HG02642 (cell line): ENCODE data around the gene CDKN1B.

Source experiments
- ATAC-seq: cut with Tn5 transposase; IDR thresholded peaks from one replicate; pipeline ENCODE4 v1.9.1; 2021; ENCODE audit warnings: mild to moderate bottlenecking; ENCODE audit not compliant: unreplicated experiment, poor library complexity

Gene CDKN1B

DNA sequence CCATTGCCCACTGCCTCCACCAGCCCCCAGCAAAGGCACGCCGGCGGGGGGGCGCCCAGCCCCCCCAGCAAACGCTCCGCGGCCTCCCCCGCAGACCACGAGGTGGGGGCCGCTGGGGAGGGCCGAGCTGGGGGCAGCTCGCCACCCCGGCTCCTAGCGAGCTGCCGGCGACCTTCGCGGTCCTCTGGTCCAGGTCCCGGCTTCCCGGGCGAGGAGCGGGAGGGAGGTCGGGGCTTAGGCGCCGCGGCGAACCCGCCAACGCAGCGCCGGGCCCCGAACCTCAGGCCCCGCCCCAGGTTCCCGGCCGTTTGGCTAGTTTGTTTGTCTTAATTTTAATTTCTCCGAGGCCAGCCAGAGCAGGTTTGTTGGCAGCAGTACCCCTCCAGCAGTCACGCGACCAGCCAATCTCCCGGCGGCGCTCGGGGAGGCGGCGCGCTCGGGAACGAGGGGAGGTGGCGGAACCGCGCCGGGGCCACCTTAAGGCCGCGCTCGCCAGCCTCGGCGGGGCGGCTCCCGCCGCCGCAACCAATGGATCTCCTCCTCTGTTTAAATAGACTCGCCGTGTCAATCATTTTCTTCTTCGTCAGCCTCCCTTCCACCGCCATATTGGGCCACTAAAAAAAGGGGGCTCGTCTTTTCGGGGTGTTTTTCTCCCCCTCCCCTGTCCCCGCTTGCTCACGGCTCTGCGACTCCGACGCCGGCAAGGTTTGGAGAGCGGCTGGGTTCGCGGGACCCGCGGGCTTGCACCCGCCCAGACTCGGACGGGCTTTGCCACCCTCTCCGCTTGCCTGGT lies at the start of gene CDKN1B:
TSS of gene CDKN1B (plus strand) at position 576 of the 793 bp plus-strand sequence. CDS start 472 bp downstream, outside the sequence.
- ATAC-seq: peak; percentile 56

DNA sequence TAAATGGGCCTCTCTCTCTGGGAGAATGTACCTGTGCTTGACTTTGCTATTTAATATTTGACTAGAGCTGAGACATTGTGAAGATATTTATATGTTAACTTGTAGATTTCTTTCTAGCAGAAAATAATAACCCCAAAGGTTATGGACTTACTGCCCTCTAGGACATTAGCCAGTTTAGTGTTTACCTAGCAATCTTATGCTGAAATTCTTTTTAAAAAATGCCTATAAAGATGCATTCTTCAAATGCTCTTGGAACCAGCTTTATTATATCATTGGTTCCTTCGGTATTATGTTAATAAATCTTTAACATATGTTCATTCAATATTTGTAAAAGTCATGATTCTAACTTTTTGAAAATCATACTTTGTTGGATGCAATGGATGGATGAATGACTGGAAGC lies 49.2 kb upstream of the CDKN1B start:
- no peak for ATAC-seq

DNA sequence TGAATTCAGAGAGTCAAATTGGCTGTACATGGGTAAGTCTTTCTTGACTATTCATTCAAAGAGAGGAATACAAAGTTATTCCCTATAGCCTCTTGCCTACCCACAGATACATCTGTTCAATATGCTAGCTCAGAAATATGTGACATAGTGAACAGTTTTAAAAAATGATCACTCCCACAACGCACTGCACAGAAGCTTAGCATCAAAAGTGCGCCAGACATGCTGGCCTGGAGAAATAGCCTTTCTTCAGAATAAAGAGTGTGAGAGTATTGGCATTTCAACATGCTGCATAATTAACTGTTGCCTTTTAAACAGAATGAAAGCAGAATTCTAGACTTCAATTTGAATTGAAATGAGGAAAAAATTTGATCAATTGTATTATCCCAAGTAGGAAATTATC lies 48.1 kb upstream of the CDKN1B start:
- no peak for ATAC-seq

DNA sequence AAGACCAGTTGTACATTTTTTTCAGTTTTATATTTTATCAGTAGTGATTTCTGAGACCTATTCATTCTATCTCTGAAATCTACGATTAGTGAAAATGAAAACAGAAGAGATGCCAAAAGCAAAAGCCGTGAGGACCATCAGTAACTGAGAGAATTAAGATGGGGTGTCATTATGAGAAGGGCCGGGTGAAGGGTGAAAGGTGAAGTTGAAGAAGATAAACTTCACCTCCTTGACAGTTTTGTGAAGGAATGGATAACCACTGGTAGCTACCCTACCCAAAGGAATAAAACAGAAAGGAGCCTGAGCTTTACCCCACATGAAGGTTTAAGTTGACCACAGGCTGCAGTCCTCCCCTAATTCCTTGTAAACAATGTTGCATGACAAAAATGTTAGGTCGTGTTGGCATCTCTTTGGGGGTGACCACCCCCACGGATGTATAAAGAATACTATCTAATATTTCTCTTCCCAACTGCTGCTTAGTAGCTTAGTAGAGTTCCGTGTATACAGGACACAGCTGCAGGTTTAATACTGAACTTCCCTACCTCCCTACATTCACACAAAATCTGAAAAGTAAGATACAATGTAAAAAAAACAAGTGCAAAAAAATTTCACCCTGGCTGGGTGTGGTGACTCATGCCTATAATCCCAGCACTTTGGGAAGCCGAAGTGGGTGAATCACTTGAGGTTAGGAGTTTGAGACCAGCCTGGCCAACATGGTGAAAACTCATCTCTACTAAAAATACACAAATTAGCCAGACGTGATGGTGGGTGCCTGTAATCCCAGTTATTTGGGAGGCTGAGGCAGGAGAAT lies 45.1 kb upstream of the CDKN1B start:
- no peak for ATAC-seq

DNA sequence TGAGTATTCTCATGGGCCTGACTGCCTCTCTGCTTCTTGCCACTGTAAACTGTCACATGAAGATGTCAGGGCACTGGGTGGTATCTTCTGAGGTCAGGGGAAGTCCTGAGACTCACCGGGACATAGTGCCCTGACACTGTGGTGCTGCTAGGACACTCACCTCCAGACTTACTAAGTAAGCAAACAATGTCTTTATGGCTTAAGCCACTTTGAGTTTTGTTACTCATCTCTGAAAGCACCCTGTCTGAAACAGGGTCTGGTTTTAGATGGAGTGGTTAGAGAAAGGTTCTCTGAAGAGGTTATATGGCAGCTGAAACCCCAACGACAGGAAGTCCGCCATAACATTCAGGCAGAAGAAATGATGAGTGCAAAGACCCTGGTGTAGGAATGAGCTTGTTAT lies 43.9 kb upstream of the CDKN1B start:
- peak; percentile 75 for ATAC-seq

DNA sequence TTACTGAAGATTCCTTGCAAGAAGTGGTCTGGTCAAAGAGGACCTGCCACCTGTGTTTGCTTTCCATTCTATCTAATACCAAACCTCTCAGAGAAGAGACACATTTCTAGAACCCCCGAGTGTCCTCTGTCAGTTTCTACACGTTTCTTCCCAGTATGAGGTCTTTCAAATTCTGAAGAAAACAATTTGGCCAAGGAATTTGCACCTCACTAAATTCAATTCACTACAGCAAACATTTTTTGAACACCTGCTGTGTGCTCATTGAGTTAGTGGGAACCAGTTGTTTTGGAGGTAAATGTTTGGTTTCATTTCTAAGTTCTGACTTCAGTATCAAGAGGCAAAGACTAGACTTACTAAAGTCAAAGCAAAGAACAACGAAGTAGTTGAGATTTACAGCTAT lies 40.6 kb upstream of the CDKN1B start:
- ATAC-seq: no peak

DNA sequence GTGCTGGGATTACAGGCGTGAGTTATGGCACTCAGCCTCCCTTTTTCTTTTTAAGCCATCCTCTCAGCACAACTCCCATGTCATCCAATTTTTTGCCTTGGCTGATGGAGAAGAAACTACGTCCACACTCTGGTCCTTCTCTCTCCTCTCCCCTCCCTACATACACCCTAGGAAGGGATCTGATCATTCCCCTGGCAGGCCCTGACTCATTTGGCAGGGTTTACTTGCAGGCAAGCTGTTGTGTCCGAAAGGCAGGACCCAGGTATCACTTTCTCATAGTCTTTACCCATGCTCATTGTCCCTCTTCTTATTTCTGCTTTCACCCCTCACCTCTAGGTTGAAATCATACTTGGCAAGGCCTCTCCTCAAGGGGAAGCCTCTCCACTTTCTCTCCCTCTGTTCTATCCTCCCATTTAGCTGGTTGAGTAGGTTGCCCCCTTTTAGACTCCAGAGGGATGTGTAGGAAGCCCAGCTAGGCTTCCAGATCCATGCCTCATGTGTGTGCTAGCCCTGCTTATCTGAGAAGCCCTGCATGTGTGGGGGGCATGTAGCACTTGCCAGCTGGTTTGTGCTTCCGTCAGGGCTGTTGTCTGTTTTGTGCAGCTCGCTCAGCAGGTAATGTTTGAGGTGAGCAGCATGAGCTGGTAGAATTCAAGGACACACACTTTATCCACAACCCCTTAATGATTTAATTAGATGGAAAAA lies 36.0 kb upstream of the CDKN1B start:
- ATAC-seq: no peak

DNA sequence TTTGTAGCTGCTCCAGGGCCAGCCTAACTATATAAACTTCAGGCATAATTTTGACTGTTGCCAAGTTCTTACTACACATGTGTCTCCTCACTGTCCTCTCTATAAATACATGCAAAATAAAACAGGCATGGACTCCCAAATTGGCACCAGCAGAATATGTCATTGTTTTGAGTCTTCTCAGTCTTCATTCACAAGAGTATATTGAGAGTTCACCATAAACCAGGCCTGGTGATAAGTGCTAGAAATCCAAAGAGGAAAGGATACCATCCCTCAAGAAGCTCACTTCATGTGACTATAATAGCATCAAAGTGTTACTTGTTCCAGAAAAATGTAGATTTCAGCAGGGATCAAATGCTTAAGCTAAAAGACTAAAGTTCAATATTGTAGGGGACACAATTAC lies 34.9 kb upstream of the CDKN1B start:
- ATAC-seq: no peak

DNA sequence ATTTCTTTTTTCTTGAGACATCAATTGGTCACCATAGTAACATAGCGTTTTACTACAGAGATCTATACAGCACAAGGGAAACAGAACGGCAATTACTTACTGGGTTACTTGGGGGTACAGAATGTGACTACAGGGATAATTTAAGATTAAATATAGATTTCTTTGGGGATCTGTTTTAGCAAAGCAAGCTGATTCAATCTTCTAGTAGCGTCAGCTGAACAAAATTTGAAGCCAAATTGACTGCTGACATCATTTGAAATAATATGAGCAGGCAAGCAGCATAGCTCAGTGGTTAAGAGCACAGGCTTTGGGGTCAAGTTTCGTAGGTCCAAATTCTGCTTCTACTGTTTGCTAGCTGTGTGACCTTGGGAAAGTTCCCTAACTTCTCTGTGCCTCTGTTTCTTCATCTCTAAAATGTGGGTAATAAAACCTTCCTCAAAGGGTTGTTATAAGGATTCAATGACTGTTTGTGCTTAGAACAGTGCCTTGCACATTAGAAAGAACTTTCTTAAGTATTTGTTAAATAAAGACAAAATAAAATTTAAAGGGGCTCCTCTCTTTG lies 34.0 kb upstream of the CDKN1B start:
- no peak for ATAC-seq

DNA sequence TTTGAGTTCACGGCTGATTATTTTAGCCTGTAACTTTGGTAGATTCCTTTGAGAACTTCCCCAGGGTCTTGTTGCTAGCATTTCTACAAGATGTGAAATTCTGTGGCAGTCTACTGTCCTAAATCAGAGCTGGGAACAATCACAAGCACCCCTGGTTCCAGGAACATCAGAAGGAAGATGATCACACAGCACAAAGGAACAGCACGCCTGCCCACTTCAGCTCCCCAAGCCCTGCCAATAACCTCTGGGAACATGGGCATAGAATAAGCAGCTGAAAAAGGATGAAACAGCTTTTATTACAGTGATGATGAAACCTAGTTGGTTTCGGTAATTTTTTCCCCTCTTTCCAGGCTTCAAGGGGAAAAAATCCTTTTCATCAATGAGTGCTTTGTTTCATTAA lies 33.4 kb upstream of the CDKN1B start:
- ATAC-seq: no peak

DNA sequence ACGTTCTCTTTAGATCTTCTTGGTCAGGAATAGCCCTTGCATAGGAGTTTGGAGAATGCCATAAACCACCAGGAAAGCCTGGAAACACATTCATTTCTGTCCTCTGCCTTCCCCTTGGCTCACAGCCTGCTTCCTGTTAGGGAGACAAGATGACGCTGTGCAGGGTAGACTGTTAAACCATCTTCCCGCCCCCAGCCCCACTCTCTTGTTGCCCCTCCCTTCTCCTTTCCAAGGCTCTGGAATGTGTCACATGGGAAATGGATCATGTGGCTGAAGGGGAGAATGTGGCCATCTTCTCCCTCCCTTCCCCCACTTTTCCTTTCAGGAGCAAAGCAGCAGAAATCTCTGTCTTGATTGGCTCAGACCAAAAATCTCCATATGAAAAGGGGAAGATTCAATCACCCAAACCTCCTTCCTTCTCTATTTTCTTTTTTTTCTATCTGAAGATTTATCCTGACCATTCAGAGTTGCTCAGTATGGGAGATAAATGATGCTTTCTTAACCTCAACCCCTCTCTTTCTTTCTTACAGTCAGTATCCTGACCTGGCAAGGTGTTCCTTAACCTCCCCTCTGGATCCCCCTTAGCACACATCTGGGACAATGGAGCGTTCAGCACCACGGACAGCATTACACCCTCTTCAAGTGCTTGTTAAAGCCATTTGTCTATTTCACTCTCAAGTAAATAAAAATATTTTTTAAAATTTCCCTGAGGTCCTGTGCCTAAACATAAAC lies 32.6 kb upstream of the CDKN1B start:
- no peak for ATAC-seq

DNA sequence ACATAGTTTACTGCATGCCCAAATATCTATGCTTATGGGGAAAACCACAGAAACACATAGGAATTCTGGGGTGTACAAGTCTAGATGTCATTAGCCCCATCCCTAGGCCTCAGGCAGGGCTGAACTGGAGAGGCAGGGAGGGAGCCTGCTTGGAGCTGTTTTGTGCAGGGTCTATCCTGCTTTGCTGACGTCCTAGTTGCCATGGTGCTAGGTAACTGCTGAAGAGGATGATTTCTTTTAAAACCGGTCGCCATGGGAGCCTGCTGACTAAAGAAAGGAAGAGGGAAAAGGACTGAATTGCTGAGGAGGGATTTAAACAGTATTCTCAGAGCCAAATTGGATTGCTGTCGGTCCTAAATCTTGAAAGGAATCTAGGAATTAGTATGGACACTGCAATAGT lies 31.9 kb upstream of the CDKN1B start:
- ATAC-seq: no peak

DNA sequence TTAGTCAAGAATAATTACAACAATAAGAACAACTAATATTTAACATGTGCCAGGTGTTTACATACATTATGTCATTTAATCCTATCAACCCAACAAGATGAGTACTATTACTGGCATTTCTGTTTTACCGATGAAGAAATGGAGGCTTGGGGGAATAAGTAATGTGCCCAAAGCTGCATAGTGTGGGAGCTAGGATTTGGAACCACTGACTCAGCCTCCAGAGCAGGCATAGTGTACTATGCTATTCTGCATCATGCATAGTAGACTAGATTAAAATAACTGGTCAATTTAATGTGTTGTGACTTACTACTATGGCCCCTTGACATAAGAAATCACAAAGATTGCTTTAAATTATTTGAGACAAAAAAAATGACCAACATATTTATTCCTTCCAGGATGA lies 30.7 kb upstream of the CDKN1B start:
- no peak for ATAC-seq

DNA sequence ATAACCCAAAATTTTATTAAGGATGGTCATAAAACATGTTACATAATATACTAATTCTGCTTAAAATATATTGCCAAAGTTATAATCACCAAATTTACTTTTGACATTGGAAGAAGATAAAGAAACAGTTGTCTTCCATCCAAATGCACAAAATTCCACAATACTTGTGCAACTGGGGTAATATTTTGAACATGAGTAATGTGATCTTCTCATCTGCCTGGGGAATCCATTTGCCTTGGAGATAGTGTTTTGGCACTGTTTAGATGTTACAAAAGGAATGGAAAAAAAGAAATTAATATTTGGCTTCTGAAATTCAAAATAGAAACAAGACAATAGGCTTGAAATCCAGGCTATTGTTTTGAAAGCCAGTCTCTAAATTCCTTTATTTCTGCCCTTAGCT lies 30.2 kb upstream of the CDKN1B start:
- no peak for ATAC-seq

DNA sequence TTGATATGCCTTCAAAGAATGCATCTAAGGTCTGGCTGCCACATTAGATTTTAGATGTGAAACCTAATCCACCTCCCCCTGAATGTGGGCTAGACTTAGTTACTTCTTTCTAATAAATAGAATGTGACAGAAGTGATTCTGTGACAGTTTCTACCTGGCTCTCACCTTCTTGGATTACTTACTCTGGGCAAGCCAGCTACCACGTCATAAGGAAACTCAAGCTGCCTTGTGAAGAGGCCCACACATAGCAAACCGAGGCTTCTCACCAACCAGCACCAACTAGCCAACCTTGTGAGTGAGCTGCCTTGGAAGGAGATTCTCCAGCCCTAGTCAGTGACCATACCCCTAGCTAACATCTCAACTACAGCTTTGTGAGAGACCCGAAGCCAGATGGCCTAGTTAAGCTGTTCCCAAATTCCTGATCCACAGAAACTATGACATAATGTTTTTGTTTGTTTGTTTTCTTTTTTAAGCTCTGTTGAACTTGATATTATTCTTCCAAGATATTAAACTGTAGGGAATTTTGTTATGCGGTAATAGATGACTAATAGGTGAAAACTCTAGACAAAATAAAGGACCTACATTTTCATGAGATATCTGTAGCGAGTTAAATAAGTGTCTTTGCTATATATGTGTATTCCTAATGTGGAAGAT lies 27.4 kb upstream of the CDKN1B start:
- no peak for ATAC-seq

DNA sequence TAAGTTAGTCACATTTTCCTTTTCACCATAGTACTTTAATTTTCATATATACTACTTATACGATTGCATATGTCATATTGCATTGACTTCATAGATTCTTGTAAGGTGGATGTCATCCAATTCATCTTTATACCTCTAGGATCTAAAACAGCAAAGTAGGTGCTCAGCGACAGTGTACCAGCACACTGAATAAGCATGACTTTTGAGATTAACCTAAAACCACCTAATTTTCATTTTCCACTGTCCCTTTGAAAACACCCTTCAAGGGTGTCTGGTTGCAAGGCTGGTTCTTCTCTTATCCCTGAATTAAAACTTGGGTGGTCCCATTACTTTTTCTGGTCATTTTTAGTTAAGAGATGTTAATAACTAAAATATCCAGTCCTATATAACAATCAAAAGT lies 25.6 kb upstream of the CDKN1B start:
- ATAC-seq: no peak

DNA sequence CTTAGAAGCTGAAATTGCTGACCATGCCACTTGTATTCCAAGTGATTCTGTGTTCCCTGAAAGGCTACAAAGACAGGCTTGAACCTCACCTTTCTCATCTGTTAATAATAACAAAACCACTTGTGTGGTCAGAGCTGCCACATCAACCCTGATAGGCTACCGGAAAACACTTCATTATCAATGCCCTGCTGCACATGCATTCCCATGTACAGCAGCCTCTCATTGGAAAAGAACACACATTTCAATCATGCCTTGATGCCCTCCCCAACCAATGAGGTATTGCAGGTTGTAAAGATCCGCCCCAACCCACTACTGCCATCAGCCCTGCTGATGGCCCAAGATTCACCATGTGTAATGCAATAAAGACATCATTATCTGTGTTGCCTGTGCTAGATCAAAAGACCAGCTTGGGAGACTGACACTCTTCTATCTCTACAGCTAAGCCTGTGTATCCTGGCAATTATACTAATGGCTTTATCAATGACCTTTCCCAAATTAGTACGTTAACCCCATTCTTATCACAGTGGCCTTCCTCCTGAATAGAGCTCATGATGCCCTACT lies 24.0 kb upstream of the CDKN1B start:
- no peak for ATAC-seq

DNA sequence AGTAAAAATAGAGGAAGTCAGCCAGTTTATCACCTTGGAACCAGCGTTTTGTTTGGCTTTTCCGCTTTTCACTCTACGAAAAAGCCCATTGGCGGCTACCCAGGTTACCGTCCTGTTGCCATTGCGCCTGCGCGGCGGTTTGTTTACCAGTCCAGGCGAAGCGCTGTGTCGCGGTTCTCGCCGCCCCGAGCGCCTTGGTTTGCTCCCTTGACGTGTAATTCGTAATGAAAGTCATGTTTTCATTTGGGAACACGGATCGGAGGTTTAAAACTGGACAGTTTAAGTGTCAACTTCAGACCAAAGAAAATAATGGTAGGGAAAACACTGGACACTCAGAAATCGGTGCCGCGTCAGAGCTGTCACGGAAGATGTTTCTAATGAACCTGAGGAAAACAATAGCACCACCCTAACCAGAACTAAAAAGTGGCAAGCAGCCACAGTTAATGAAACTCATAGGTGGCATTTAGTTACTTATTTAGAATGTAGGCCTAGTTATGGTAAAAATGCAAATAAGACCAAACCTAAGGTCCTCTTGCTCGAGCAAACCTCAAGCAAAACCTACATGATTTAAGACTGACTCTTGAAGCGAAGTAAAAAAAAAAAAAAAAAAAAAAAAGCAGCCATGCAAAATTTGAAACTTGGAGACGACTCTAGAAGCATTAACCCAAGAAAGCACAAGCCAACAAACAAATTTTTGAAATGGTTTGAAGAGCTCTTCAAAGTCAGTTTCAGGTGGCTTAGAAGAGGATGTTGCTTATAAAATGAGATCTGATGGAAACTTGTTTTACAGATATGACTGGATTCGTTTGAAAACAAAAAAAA lies 20.4 kb upstream of the CDKN1B start:
- ATAC-seq: peak; percentile 77
